HepG2 (cell line): ENCODE results near the gene FBXO24. TPM values are rescaled to one million over a fixed set of nuclear protein-coding genes. Genes with fewer than 3 reads are reported as not detected.

Experiments used
- ATAC-seq: fragments of 200-7000 bp; cut with Tn5 transposase; 3 replicates; pipeline ENCODE4 v1.9.1; 2020; ENCODE audit warnings: mild to moderate bottlenecking, moderate library complexity
- BruUV-seq: library from RNA; stranded (reverse); fragments of 400-500 nt; replicated peaks from 2 replicates; lab custom pipeline; 2021; lab: Mats Ljungman, UMichigan
- CTCF ChIA-PET: fragments of 300-600 bp; formaldehyde crosslinking; extraction: SDS; loops from one replicate; lab custom pipeline; 2021; ENCODE audit warnings: low total read pairs, inconsistent platforms, low intra/inter-chr PET ratio; lab: Yijun Ruan, JAX
- POLR2A ChIA-PET: fragments of 350-600 bp; sonication (Branson Sonifier 250); formaldehyde crosslinking; loops from one replicate; lab custom pipeline; 2020; ENCODE audit warnings: antibody characterized with exemption, inconsistent platforms; lab: Yijun Ruan, JAX
- DNase-seq: peaks from one replicate; pipeline ENCODE4 v3.0.0-alpha.2; 2015; ENCODE audit warnings: low spot score
- FAIRE-seq: peaks from 3 replicates; lab custom pipeline; 2011; peaks lifted over from hg19 to GRCh38; lab: Jason Lieb, UNC
- H2AFZ ChIP-seq: one replicate; pipeline ENCODE4 v1.6.1; 2011; ENCODE audit warnings: low read length, inconsistent platforms
- H3K27ac ChIP-seq: fragments of 300-600 bp; 3 replicates; pipeline ENCODE4 v1.8.0; 2011; ENCODE audit warnings: mixed run types, mild to moderate bottlenecking, mixed read lengths, low read length, inconsistent platforms; ENCODE audit not compliant: insufficient read depth; ENCODE audit errors: extremely low read length
- H3K27me3 ChIP-seq, 2 experiments: fragments of 200-600 bp in 1 of 2; 2 replicates in 1 of 2; 3 replicates in 1 of 2; pipeline versions ENCODE4 v1.6.0 to v1.8.0; 2011; ENCODE audit warnings: low read length in 2 of 2, mild to moderate bottlenecking in 2 of 2, moderate library complexity in 2 of 2, inconsistent platforms in 1 of 2; ENCODE audit not compliant: insufficient read depth in 2 of 2, control insufficient read depth in 1 of 2
- H3K36me3 ChIP-seq, 2 experiments: fragments of 200-600 bp in 1 of 2; replicated peaks in 1 of 2; 2 replicates in 1 of 2; 3 replicates in 1 of 2; pipeline versions ENCODE4 v1.5.1 to v1.8.0; 2011; ENCODE audit warnings: low read length in 2 of 2, inconsistent platforms in 1 of 2; ENCODE audit not compliant: insufficient read depth in 2 of 2, control insufficient read depth in 1 of 2
- H3K4me1 ChIP-seq: 2 replicates; pipeline ENCODE4 v1.5.1; 2012; ENCODE audit warnings: low read length, inconsistent platforms; ENCODE audit not compliant: insufficient read depth
- H3K4me2 ChIP-seq: 2 replicates; pipeline ENCODE4 v1.6.0; 2011; ENCODE audit warnings: low read depth, low read length, inconsistent platforms
- H3K4me3 ChIP-seq, 3 experiments: fragments of 200-600 bp in 1 of 3; sonication (generic), shearing (Covaris generic) in 1 of 3; replicated peaks in 1 of 3; 2 replicates each; pipeline ENCODE4 v1.5.1; 2011 to 2016; ENCODE audit warnings: low read length in 3 of 3, inconsistent platforms in 2 of 3, low read depth in 2 of 3, mild to moderate bottlenecking in 2 of 3, control low read depth in 1 of 3, mixed read lengths in 1 of 3; ENCODE audit not compliant: insufficient read depth in 1 of 3
- H3K79me2 ChIP-seq: one replicate; pipeline ENCODE4 v1.6.1; 2011; ENCODE audit warnings: low read length, inconsistent platforms; ENCODE audit not compliant: insufficient read depth
- H3K9ac ChIP-seq: 2 replicates; pipeline ENCODE4 v1.6.0; 2011; ENCODE audit warnings: mild to moderate bottlenecking, low read depth, low read length, inconsistent platforms; ENCODE audit not compliant: insufficient read depth
- H3K9me3 ChIP-seq: 2 replicates; pipeline ENCODE4 v1.5.1; 2012; ENCODE audit warnings: mild to moderate bottlenecking, low read length
- H4K20me1 ChIP-seq: 2 replicates; pipeline ENCODE4 v1.6.0; 2011; ENCODE audit warnings: inconsistent platforms, mild to moderate bottlenecking, low read length, moderate library complexity; ENCODE audit not compliant: insufficient read depth
- AGO2 ChIP-seq: fragments of 200-400 bp; formaldehyde crosslinking; optimal IDR thresholded peaks from 2 replicates; pipeline ENCODE3; 2017; ENCODE audit warnings: mild to moderate bottlenecking, low read depth, low read length, moderate library complexity
- BCL6 ChIP-seq: IDR thresholded peaks from 2 replicates; pipeline ENCODE4 v1.6.1; 2016; ENCODE audit warnings: missing genetic modification reagents, missing compliant biosample characterization
- DNMT1 ChIP-seq: sonication (generic); formaldehyde crosslinking; IDR thresholded peaks from 2 replicates; pipeline ENCODE4 v1.5.1; 2020; ENCODE audit warnings: mild to moderate bottlenecking, missing genetic modification reagents
- FOSL1 ChIP-seq: sonication (generic); formaldehyde crosslinking; IDR thresholded peaks from 2 replicates; pipeline ENCODE4 v1.9.0; 2021; ENCODE audit warnings: missing genetic modification reagents, borderline replicate concordance
- KMT2A ChIP-seq: sonication (generic); formaldehyde crosslinking; IDR thresholded peaks from 2 replicates; pipeline ENCODE4 v1.4.0; 2020; ENCODE audit warnings: missing genetic modification reagents
- MAFF ChIP-seq: IDR thresholded peaks from 2 replicates; pipeline ENCODE4 v1.6.1; 2011; ENCODE audit warnings: low read depth, low read length, improper control_type of control experiment
- NCOR1 ChIP-seq: fragments of 200-600 bp; sonication (generic); IDR thresholded peaks from 2 replicates; pipeline ENCODE4 v1.7.0; 2017; ENCODE audit warnings: antibody characterized with exemption, low read length, borderline replicate concordance
- RBM39 ChIP-seq: fragments of 200-400 bp; formaldehyde crosslinking; IDR thresholded peaks from one replicate; pipeline ENCODE4 v1.6.1; 2018; ENCODE audit warnings: antibody characterized with exemption, mild to moderate bottlenecking, low read depth, low read length; ENCODE audit not compliant: poor library complexity, severe bottlenecking
- SALL2 ChIP-seq: sonication (generic); formaldehyde crosslinking; IDR thresholded peaks from 2 replicates; pipeline ENCODE4 v1.8.1; 2023; ENCODE audit warnings: mild to moderate bottlenecking, missing genetic modification reagents, inconsistent platforms
- ZNF263 ChIP-seq: sonication (generic); formaldehyde crosslinking; IDR thresholded peaks from 2 replicates; pipeline ENCODE4 v1.4.0; 2020; ENCODE audit warnings: missing genetic modification reagents
- ZNF335 ChIP-seq: sonication (generic); formaldehyde crosslinking; IDR thresholded peaks from 2 replicates; pipeline ENCODE4 v1.4.0; 2020; ENCODE audit warnings: missing genetic modification reagents
- ZNF431 ChIP-seq: sonication (generic); formaldehyde crosslinking; IDR thresholded peaks from 2 replicates; pipeline ENCODE4 v1.9.0; 2022; ENCODE audit warnings: missing genetic modification reagents, low read depth, mild to moderate bottlenecking, borderline replicate concordance
- ZNF501 ChIP-seq: sonication (generic); formaldehyde crosslinking; IDR thresholded peaks from 2 replicates; pipeline ENCODE4 v1.5.1; 2020; ENCODE audit warnings: mild to moderate bottlenecking, moderate library complexity, missing genetic modification reagents
- ZNF709 ChIP-seq: sonication (generic); formaldehyde crosslinking; IDR thresholded peaks from 2 replicates; pipeline ENCODE4 v1.5.0; 2020; ENCODE audit warnings: mild to moderate bottlenecking, missing genetic modification reagents
- ZNF83 ChIP-seq: sonication (generic); formaldehyde crosslinking; IDR thresholded peaks from 2 replicates; pipeline ENCODE4 v1.4.0; 2020; ENCODE audit warnings: missing genetic modification reagents, mild to moderate bottlenecking, borderline replicate concordance
- ZNF878 ChIP-seq: sonication (generic); formaldehyde crosslinking; IDR thresholded peaks from 2 replicates; pipeline ENCODE4 v1.8.1; 2023; ENCODE audit warnings: mild to moderate bottlenecking, missing genetic modification reagents, moderate library complexity
- ZSCAN22 ChIP-seq: sonication (generic); formaldehyde crosslinking; IDR thresholded peaks from 2 replicates; pipeline ENCODE4 v1.4.0; 2020; ENCODE audit warnings: mild to moderate bottlenecking, missing genetic modification reagents
- WGBS: methylation state at CpG from one replicate; pipeline ENCODE4 v1.1.6; 2017; ENCODE audit warnings: low lambda C conversion rate; 5-methylcytosine and 5-hydroxymethylcytosine counted together
- in situ Hi-C: cut with HindIII; loops from 2 replicates; pipeline ENCODE4 v1.10.0; 2017; ENCODE audit warnings: low pct_unique_long_range_greater_than_20kb; ENCODE audit not compliant: extremely low pct_ligation_motif_present
- intact Hi-C: fragments of 100-400 bp; cut with micrococcal nuclease; formaldehyde crosslinking; loops from one replicate; pipeline ENCODE4 v1.10.0; 2022; ENCODE audit not compliant: unreplicated experiment
- polyA plus RNA-seq, 8 experiments: library from polyadenylated mRNA; depleted of rRNA in 3 of 8; stranded (reverse) in 7 of 8; unstranded in 1 of 8; fragments of >200 nt; fragmentation: Illumina TruSeq in 4 of 8; extraction: Trizol in 4 of 8; gene quantifications; 2 replicates each; pipeline versions ENCODE4 v1.2.1 to v1.2.3, GENCODE V29; 2011 to 2016; ENCODE audit warnings: low read depth in 4 of 8, missing spikeins in 1 of 8, mixed read lengths in 1 of 8; ENCODE audit not compliant: insufficient read depth in 1 of 8
- total RNA-seq, 5 experiments: library from RNA; depleted of rRNA; stranded (reverse); fragments of >200 nt; fragmentation: Illumina TruSeq; extraction: Trizol; gene quantifications; 2 replicates each; pipeline ENCODE4 v1.2.3, GENCODE V29; 2016; ENCODE audit warnings: low read depth in 1 of 5
- TF ChIP-seq, protein P1 (sequence below): sonication (generic); formaldehyde crosslinking; IDR thresholded peaks from 2 replicates; pipeline ENCODE4 v1.5.1; 2020; ENCODE audit warnings: mild to moderate bottlenecking, missing genetic modification reagents, moderate library complexity

The FBXO24 gene
- total and polyA plus RNA-seq, 2 of the 13 experiments (the other 11 are each of a cell fraction or from before 2014, with no cell fraction given) = 0.20 to 0.55 TPM

DNA sequence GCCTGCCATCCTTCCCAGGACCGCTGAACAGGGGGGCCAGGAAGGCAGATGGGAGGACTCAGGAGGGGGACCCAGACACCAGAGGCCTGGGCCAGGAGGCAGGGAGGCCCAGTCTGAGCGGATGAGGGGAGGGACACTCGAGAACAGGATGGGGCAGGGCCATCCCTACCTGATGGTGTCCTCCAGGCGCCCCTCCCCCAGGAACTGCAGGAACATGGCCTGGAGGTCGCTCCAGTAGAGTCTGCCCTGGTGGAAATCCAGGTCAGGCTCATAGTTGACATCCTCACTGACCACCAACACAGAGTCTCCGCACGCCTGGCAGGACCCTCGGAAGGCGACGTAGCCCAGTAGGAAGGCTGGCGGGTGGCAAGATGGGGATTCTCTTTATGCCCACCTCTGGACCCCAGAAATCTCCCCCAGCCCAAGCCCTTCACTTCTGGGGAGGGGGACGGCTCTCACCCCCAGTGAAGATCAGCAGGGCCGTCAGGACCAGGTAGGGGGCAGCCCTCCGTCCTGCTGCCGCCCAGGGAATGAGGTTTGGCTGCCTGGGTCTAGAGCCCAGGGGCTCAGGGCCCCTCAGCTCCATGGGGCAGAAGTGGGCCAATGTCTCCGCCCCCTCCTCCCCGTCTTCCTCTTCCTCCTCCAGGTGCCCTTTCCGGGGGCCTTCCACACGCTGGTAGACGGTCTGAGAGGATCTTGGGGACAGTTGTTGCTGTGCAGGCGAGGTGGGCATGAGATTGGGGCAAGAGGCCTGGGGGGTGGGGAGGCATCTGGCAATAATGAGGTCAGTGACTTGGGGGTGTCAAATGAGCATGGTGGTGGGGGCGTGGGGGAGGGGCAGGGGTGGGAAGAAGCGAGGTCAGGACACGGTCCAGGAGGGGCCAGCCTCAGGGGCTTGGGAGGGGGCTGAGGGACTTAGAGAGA is 54.7 kb downstream of the FBXO24 start:
- no peaks in the 10 kb centered on the region for H3K9me3 ChIP-seq
- peak overlapping the region; percentile 57 to 84 (median 64); a peak in 5 of 6 replicates for H3K4me3 ChIP-seq
- no peaks in the 10 kb centered on the region for H3K36me3 ChIP-seq
- peak overlapping the region; percentile 88 for H3K27ac ChIP-seq
- H3K79me2 ChIP-seq = no peaks in the 10 kb centered on the region
- peaks cover 4 to 5% of the 10 kb centered on the region in 2 experiments; a peak in 4 of 5 replicates for H3K27me3 ChIP-seq
- DNase-seq = no peak
- peak overlapping the region; percentile 97 for H3K4me2 ChIP-seq
- ChIA-PET CTCF (no interaction called here), POLR2A (interaction anchor here (1.3 to 2.6 kb wide), 3 partner anchors 19 to 32 kb away, joined by 4 to 17 read pairs (median 14); partner anchors contain the start of genes GNB2 and MOSPD3)
- no peaks in the 10 kb centered on the region for H4K20me1 ChIP-seq
- H2AFZ ChIP-seq = no peak overlapping the region
- WGBS = 75% methylated on average over 18 of the region's 24 CpGs
- no peak for FAIRE-seq
- peaks cover 41% of the 10 kb centered on the region for H3K4me1 ChIP-seq
- in situ Hi-C loops (no loop called here), intact Hi-C loops (no loop called here)
- no TSS peak for BruUV-seq
- peak overlapping the region; percentile 65 for H3K9ac ChIP-seq
- ATAC-seq = no peak
- TF ChIP-seq RBM39 (peak; percentile 47), ZSCAN22 (CRISPR knock-in tag) (no peak), ZNF335 (CRISPR knock-in tag) (no peak), ZNF501 (CRISPR knock-in tag) (0 out of 2 replicates have a peak, but pooled peaks have one; percentile 17), ZNF431 (no peak), ZNF709 (CRISPR knock-in tag) (0 out of 2 replicates have a peak, but pooled peaks have one; percentile 0), FOSL1 (no peak), ZNF83 (no peak), NCOR1 (no peak), ZNF878 (CRISPR knock-in tag) (no peak), DNMT1 (CRISPR knock-in tag) (0 out of 2 replicates have a peak, but pooled peaks have one; percentile 33), MAFF (no peak), KMT2A (no peak), SALL2 (CRISPR knock-in tag) (0 out of 2 replicates have a peak, but pooled peaks have one; percentile 3), BCL6 (CRISPR knock-in tag) (no peak), ZNF263 (CRISPR knock-in tag) (0 out of 2 replicates have a peak, but pooled peaks have one; percentile 34), AGO2 (peak; percentile 32)
- TF ChIP-seq, protein P1, sequence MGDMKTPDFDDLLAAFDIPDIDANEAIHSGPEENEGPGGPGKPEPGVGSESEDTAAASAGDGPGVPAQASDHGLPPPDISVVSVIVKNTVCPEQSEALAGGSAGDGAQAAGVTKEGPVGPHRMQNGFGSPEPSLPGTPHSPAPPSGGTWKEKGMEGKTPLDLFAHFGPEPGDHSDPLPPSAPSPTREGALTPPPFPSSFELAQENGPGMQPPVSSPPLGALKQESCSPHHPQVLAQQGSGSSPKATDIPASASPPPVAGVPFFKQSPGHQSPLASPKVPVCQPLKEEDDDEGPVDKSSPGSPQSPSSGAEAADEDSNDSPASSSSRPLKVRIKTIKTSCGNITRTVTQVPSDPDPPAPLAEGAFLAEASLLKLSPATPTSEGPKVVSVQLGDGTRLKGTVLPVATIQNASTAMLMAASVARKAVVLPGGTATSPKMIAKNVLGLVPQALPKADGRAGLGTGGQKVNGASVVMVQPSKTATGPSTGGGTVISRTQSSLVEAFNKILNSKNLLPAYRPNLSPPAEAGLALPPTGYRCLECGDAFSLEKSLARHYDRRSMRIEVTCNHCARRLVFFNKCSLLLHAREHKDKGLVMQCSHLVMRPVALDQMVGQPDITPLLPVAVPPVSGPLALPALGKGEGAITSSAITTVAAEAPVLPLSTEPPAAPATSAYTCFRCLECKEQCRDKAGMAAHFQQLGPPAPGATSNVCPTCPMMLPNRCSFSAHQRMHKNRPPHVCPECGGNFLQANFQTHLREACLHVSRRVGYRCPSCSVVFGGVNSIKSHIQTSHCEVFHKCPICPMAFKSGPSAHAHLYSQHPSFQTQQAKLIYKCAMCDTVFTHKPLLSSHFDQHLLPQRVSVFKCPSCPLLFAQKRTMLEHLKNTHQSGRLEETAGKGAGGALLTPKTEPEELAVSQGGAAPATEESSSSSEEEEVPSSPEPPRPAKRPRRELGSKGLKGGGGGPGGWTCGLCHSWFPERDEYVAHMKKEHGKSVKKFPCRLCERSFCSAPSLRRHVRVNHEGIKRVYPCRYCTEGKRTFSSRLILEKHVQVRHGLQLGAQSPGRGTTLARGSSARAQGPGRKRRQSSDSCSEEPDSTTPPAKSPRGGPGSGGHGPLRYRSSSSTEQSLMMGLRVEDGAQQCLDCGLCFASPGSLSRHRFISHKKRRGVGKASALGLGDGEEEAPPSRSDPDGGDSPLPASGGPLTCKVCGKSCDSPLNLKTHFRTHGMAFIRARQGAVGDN (CRISPR knock-in tag) = peak; percentile 41
